PC-9 (cell line): Measurements from ENCODE around the gene PLSCR2. TPM values are rescaled to one million over a fixed set of nuclear protein-coding genes. Genes with fewer than 3 reads are reported as not detected.

Experiments
- BruUV-seq: library from RNA; stranded (reverse); fragments of 400-500 nt; replicated peaks from 2 replicates; lab custom pipeline; 2021; lab: Mats Ljungman, UMichigan
- CTCF ChIA-PET: fragments of 300-600 bp; sonication (Branson Sonifier 250); formaldehyde crosslinking; loops from one replicate; lab custom pipeline; 2022; ENCODE audit warnings: antibody characterized with exemption; lab: Charles Lee
- POLR2A ChIA-PET: fragments of 300-600 bp; sonication (Branson Sonifier 250); formaldehyde crosslinking; loops from one replicate; lab custom pipeline; 2022; ENCODE audit warnings: antibody characterized with exemption; ENCODE audit not compliant: unreplicated experiment; lab: Charles Lee
- DNase-seq, 2 experiments: peaks; one replicate each; pipeline versions ENCODE4 v3.0.0 to v3.0.0-alpha.2; 2015 to 2022; ENCODE audit warnings: mixed read lengths in 1 of 2
- H2AFZ ChIP-seq: fragments of 200-600 bp; sonication (generic); 2 replicates; pipeline ENCODE4 v1.8.1; 2017; ENCODE audit warnings: antibody characterized with exemption
- H3F3A ChIP-seq: fragments of 200-600 bp; sonication (generic); 2 replicates; pipeline ENCODE4 v1.8.1; 2017; ENCODE audit warnings: antibody characterized with exemption, mild to moderate bottlenecking, low read depth; ENCODE audit not compliant: insufficient read depth
- H3K27ac ChIP-seq: fragments of 200-600 bp; sonication (generic); 2 replicates; pipeline ENCODE4 v1.6.1; 2016; ENCODE audit warnings: mixed run types
- H3K27me3 ChIP-seq: fragments of 200-600 bp; sonication (generic); 2 replicates; pipeline ENCODE4 v1.6.1; 2016; ENCODE audit warnings: low read depth, mixed run types; ENCODE audit not compliant: insufficient read depth
- H3K36me3 ChIP-seq: fragments of 200-600 bp; sonication (generic); 2 replicates; pipeline ENCODE4 v1.6.1; 2016; ENCODE audit warnings: low read depth, mixed run types
- H3K4me1 ChIP-seq: fragments of 200-600 bp; sonication (generic); replicated peaks from 2 replicates; pipeline ENCODE4 v1.6.1; 2016; ENCODE audit warnings: mixed run types; ENCODE audit not compliant: insufficient read depth
- H3K4me2 ChIP-seq: fragments of 200-600 bp; sonication (generic); 2 replicates; pipeline ENCODE4 v1.6.1; 2017; ENCODE audit warnings: mixed run types
- H3K4me3 ChIP-seq: fragments of 200-600 bp; sonication (generic); 2 replicates; pipeline ENCODE4 v1.6.1; 2016; ENCODE audit warnings: mixed run types
- H3K79me2 ChIP-seq: fragments of 200-600 bp; sonication (generic); 2 replicates; pipeline ENCODE4 v1.6.1; 2017; ENCODE audit warnings: low read depth, mixed run types
- H3K9me2 ChIP-seq: fragments of 200-600 bp; sonication (generic); 2 replicates; pipeline ENCODE4 v1.8.1; 2017; ENCODE audit warnings: mild to moderate bottlenecking; ENCODE audit not compliant: insufficient read depth
- H3K9me3 ChIP-seq: fragments of 200-600 bp; sonication (generic); 2 replicates; pipeline ENCODE4 v1.8.1; 2016; ENCODE audit warnings: low read depth; ENCODE audit not compliant: insufficient read depth
- H4K20me1 ChIP-seq: fragments of 200-600 bp; sonication (generic); 2 replicates; pipeline ENCODE4 v1.8.1; 2017; ENCODE audit not compliant: insufficient read depth
- EZH2 ChIP-seq: fragments of 200-600 bp; sonication (generic); IDR thresholded peaks from 2 replicates; pipeline ENCODE4 v1.8.0; 2017; ENCODE audit warnings: antibody characterized with exemption, low read depth
- intact Hi-C: fragments of 100-400 bp; cut with micrococcal nuclease; formaldehyde crosslinking; loops from one replicate; pipeline ENCODE4 v1.10.0; 2022; ENCODE audit not compliant: unreplicated experiment
- total RNA-seq: library from RNA; stranded (reverse); gene quantifications from 2 replicates; pipeline ENCODE4 v1.2.3, GENCODE V29; 2021
- TF ChIP-seq, protein P1 (sequence below): fragments of 200-600 bp; sonication (generic); conservative IDR thresholded peaks from 2 replicates; pipeline ENCODE4 v1.6.1; 2017; ENCODE audit warnings: mixed run types, antibody characterized with exemption, mild to moderate bottlenecking, moderate library complexity

Gene PLSCR2
- total RNA-seq, 1 experiment from 2014 or later, result not detected

DNA sequence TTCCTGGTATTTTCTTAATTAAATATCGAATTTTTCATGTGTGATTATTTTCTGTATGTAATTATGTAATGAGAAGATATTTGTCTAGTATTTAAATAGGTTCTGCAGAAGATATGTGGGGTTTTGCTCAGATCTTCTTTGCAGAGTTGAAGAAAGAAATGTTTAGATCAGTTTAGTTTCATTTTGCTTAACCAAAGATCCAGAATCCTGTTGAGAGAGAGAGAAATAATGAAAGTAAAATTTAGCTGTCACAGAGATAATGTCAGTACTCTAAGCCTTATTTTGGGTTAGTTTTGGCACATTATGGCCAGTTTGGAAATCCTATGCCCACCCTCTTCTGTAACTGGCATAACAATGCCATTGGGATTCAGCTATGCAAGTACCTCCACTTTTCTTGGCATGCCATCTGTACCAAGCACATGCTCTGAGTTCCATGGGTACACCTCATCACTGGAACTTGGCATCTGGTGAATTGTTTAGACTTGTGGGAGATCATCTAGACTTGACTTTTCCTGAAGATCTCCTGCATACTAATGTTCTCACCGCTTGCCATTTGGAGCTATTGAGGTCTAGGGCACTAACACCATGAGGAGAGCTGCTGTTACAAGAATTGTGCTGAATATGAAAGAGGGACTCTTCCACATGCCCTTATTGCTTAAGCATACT, 44.2 kb upstream of the PLSCR2 start:
- H3K4me1 ChIP-seq, result no peaks in the 10 kb centered on the region
- no peaks in the 10 kb centered on the region for H4K20me1 ChIP-seq
- H3K4me3 ChIP-seq, result no peak overlapping the region
- DNase-seq, result no peak
- no peaks in the 10 kb centered on the region for H3K79me2 ChIP-seq
- no peak overlapping the region for H3K27ac ChIP-seq
- ChIA-PET CTCF (no interaction called here), POLR2A (no interaction called here)
- no TSS peak for BruUV-seq
- H3K9me3 ChIP-seq, result no peaks in the 10 kb centered on the region
- TF ChIP-seq EZH2, result no peak
- TF ChIP-seq, protein P1, sequence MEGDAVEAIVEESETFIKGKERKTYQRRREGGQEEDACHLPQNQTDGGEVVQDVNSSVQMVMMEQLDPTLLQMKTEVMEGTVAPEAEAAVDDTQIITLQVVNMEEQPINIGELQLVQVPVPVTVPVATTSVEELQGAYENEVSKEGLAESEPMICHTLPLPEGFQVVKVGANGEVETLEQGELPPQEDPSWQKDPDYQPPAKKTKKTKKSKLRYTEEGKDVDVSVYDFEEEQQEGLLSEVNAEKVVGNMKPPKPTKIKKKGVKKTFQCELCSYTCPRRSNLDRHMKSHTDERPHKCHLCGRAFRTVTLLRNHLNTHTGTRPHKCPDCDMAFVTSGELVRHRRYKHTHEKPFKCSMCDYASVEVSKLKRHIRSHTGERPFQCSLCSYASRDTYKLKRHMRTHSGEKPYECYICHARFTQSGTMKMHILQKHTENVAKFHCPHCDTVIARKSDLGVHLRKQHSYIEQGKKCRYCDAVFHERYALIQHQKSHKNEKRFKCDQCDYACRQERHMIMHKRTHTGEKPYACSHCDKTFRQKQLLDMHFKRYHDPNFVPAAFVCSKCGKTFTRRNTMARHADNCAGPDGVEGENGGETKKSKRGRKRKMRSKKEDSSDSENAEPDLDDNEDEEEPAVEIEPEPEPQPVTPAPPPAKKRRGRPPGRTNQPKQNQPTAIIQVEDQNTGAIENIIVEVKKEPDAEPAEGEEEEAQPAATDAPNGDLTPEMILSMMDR, result no peak
- intact Hi-C loops, result no loop called here
- no peak overlapping the region for H3K4me2 ChIP-seq
- H3K9me2 ChIP-seq, result no peaks in the 10 kb centered on the region
- H3K36me3 ChIP-seq, result no peaks in the 10 kb centered on the region
- H3K27me3 ChIP-seq, result no peaks in the 10 kb centered on the region
- H3F3A ChIP-seq, result no peaks in the 10 kb centered on the region
- H2AFZ ChIP-seq, result no peak overlapping the region

DNA sequence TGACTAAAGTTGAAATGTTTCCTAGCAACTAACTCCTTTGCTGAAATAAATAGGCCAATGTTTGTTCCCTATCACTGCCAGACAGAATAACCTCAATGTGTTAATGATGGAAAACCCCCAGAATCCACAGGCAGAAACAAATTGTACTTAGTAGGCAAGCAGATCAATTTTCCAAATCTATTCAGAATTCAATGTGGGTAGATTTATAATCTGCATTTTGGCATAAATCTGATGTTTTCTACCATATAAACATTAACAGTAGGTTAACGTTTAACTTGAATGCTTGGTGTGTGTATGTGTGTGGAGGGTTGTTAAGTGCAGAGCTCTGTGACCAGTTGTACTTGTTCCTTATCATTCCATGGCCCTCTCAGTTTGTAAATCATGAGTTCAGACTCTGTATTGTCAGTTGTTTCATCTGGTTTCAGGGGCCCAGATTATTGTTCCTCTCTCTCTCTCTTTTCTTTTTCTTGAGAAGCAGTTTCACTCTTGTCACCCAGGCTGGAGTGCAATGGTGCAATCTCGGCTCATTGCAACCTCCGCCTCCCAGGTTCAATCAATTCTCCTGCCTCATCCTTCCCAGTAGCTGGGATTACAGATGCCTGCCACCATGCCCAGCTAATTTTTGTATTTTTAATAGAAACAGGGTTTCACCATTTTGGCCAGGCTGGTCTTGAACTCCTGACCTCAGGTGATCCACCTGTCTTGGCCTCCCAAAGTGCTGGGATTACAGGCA, 42.2 kb upstream of the PLSCR2 start:
- intact Hi-C loops, result no loop called here
- H3K4me3 ChIP-seq, result no peak overlapping the region
- ChIA-PET CTCF (no interaction called here), POLR2A (no interaction called here)
- no peaks in the 10 kb centered on the region for H3K27me3 ChIP-seq
- TF ChIP-seq, protein P1, result no peak
- no peak for TF ChIP-seq EZH2
- H3K27ac ChIP-seq, result no peak overlapping the region
- H3F3A ChIP-seq, result peaks cover 12% of the 10 kb centered on the region
- H3K9me2 ChIP-seq, result no peaks in the 10 kb centered on the region
- H3K9me3 ChIP-seq, result peaks cover 10% of the 10 kb centered on the region
- no TSS peak for BruUV-seq
- no peaks in the 10 kb centered on the region for H4K20me1 ChIP-seq
- DNase-seq, result no peak
- peaks cover 10% of the 10 kb centered on the region for H3K4me1 ChIP-seq
- no peaks in the 10 kb centered on the region for H3K79me2 ChIP-seq
- no peaks in the 10 kb centered on the region for H3K36me3 ChIP-seq
- no peak overlapping the region for H2AFZ ChIP-seq
- no peak overlapping the region for H3K4me2 ChIP-seq

DNA sequence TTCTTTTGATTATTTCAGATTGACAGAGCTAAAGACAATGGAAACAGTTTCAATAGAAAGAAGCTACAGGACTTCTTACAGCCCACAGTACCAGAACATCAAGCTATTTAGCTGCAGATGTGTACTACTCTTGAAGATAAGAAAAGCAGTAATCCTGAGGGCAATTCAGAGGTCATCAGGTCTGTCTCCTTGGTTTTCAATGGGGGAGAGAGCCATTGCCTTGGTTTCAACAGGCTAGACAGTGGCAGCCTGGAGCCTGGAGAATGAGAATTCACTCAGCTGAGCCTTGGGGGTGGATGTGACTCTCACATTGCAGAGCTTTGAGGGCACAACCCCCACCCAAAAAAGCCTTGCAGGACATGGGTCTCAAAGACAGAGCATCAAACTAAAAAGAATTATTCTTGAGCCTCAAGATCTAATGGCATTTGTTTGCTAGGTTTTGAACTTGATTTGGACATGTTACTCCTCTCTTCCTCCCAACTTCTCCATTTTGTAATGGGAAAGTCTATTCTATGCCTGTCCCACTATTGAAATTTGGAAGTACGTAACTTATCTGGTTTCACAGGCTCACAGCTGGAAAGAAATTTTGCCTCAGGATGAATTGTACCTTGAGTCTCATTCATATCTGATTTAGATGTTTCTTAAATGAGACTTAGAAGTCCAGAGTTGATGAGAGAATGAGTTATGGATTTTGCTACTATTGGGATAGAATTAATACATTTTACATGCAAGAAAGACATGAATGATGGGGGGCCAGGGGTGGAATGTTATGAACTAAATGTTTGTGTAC, 38.2 kb upstream of the PLSCR2 start:
- peaks cover 10% of the 10 kb centered on the region for H3K9me3 ChIP-seq

More for the DNA sequence above, 38.2 kb upstream of the PLSCR2 start:
- CTCF ChIA-PET, result no interaction called here
- Histone ChIP-seq H3K9me2 (no peaks in the 10 kb centered on the region), H3K27ac (peak overlapping the region; percentile 100), H4K20me1 (no peaks in the 10 kb centered on the region), H3F3A (peaks cover 47% of the 10 kb centered on the region), H3K36me3 (no peaks in the 10 kb centered on the region; the same call in 1 of the 2 replicates), H3K4me1 (peaks cover 48% of the 10 kb centered on the region), H3K79me2 (no peaks in the 10 kb centered on the region), H3K4me3 (no peak overlapping the region), H3K4me2 (0 out of 2 replicates have a peak overlapping the region, but pooled peaks have one; percentile 7), H3K27me3 (no peaks in the 10 kb centered on the region), H2AFZ (no peak overlapping the region)
- no peak for TF ChIP-seq EZH2
- TF ChIP-seq, protein P1, result no peak
- POLR2A ChIA-PET, result interaction anchor here (0.6 kb wide), 1 partner anchor 33 kb away, joined by 4 read pairs; no protein-coding TSS in a partner anchor
- intact Hi-C loops, result no loop called here
- DNase-seq, result no peak
- BruUV-seq, result TSS peak; percentile 29
